ENCODE results near the gene HOPX. TPM values are rescaled to one million over a fixed set of nuclear protein-coding genes. Genes with fewer than 3 reads are reported as not detected.

HOPX gene
- total RNA-seq, 1 experiment from 2014 or later, result 0.26 TPM

DNA sequence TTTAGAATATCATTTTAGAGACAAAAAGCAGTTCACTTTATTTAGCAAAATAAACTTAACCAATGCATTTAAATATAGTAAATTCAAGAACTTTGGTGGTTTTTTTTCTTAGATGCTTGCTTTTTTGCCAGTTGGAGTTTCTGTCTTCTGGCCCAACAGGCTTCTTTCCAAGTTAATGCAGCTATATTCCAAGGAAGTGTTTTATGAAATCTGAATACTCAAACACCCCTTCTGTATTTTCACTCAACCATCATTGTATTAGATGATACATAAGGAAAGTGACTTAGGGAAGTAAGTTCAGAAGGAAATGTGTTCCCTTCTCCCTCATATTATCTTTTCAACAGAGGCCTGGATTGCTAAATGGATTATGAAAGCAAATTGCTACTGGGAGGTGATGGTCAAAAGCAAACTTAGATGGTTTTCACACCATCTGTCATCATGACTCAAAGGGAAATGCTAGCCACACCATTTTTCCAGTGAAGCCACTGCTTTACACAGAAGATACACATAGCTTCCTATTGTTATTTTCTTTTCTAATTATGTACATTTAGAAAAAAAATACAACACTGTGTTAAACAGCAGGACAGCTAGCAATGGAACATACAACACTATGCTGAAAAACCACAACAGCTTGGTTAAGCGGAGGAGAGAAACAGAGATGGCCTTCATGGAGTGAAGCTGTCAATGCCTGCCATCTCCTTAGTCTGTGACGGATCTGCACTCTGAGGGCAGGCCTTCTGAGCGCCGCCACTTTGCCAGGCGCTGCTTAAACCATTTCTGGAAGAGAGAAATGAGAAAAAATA lies 32.9 kb downstream of the HOPX start:
- no peaks in the 10 kb centered on the region for H3K4me1 Mint-ChIP-seq
- no peak for ATAC-seq
- TF ChIP-seq, protein P1, sequence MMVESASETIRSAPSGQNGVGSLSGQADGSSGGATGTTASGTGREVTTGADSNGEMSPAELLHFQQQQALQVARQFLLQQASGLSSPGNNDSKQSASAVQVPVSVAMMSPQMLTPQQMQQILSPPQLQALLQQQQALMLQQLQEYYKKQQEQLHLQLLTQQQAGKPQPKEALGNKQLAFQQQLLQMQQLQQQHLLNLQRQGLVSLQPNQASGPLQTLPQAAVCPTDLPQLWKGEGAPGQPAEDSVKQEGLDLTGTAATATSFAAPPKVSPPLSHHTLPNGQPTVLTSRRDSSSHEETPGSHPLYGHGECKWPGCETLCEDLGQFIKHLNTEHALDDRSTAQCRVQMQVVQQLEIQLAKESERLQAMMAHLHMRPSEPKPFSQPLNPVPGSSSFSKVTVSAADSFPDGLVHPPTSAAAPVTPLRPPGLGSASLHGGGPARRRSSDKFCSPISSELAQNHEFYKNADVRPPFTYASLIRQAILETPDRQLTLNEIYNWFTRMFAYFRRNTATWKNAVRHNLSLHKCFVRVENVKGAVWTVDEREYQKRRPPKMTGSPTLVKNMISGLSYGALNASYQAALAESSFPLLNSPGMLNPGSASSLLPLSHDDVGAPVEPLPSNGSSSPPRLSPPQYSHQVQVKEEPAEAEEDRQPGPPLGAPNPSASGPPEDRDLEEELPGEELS (CRISPR knock-in tag; IDR thresholded peaks at IDR 0.05), result no peak
- TF ChIP-seq TP53 (CRISPR knock-in tag; IDR thresholded peaks at IDR 0.05) (no peak), CBFB (CRISPR knock-in tag; IDR thresholded peaks at IDR 0.05; ENCODE audit: low read depth) (no peak), ELF4 (CRISPR knock-in tag; IDR thresholded peaks at IDR 0.05; ENCODE audit: low read depth) (no peak), ZNF138 (CRISPR knock-in tag; conservative IDR thresholded peaks at IDR 0.05) (no peak), ZBTB21 (CRISPR knock-in tag; IDR thresholded peaks at IDR 0.05; ENCODE audit: borderline replicate concordance) (no peak), ZNF121 (CRISPR knock-in tag; IDR thresholded peaks at IDR 0.05) (no peak), ZNF671 (CRISPR knock-in tag; IDR thresholded peaks at IDR 0.05) (no peak), NFE2L1 (CRISPR knock-in tag; IDR thresholded peaks at IDR 0.05) (no peak), NR1H2 (CRISPR knock-in tag; IDR thresholded peaks at IDR 0.05) (no peak), HMGA2 (CRISPR knock-in tag; IDR thresholded peaks at IDR 0.05) (no peak)
- TF ChIP-seq, protein P2, sequence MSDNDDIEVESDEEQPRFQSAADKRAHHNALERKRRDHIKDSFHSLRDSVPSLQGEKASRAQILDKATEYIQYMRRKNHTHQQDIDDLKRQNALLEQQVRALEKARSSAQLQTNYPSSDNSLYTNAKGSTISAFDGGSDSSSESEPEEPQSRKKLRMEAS (CRISPR knock-in tag; IDR thresholded peaks at IDR 0.05), result no peak
- TF ChIP-seq, protein P3, sequence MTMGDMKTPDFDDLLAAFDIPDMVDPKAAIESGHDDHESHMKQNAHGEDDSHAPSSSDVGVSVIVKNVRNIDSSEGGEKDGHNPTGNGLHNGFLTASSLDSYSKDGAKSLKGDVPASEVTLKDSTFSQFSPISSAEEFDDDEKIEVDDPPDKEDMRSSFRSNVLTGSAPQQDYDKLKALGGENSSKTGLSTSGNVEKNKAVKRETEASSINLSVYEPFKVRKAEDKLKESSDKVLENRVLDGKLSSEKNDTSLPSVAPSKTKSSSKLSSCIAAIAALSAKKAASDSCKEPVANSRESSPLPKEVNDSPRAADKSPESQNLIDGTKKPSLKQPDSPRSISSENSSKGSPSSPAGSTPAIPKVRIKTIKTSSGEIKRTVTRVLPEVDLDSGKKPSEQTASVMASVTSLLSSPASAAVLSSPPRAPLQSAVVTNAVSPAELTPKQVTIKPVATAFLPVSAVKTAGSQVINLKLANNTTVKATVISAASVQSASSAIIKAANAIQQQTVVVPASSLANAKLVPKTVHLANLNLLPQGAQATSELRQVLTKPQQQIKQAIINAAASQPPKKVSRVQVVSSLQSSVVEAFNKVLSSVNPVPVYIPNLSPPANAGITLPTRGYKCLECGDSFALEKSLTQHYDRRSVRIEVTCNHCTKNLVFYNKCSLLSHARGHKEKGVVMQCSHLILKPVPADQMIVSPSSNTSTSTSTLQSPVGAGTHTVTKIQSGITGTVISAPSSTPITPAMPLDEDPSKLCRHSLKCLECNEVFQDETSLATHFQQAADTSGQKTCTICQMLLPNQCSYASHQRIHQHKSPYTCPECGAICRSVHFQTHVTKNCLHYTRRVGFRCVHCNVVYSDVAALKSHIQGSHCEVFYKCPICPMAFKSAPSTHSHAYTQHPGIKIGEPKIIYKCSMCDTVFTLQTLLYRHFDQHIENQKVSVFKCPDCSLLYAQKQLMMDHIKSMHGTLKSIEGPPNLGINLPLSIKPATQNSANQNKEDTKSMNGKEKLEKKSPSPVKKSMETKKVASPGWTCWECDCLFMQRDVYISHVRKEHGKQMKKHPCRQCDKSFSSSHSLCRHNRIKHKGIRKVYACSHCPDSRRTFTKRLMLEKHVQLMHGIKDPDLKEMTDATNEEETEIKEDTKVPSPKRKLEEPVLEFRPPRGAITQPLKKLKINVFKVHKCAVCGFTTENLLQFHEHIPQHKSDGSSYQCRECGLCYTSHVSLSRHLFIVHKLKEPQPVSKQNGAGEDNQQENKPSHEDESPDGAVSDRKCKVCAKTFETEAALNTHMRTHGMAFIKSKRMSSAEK (CRISPR knock-in tag; IDR thresholded peaks at IDR 0.05; ENCODE audit: borderline replicate concordance), result no peak
- TF ChIP-seq, protein P4, sequence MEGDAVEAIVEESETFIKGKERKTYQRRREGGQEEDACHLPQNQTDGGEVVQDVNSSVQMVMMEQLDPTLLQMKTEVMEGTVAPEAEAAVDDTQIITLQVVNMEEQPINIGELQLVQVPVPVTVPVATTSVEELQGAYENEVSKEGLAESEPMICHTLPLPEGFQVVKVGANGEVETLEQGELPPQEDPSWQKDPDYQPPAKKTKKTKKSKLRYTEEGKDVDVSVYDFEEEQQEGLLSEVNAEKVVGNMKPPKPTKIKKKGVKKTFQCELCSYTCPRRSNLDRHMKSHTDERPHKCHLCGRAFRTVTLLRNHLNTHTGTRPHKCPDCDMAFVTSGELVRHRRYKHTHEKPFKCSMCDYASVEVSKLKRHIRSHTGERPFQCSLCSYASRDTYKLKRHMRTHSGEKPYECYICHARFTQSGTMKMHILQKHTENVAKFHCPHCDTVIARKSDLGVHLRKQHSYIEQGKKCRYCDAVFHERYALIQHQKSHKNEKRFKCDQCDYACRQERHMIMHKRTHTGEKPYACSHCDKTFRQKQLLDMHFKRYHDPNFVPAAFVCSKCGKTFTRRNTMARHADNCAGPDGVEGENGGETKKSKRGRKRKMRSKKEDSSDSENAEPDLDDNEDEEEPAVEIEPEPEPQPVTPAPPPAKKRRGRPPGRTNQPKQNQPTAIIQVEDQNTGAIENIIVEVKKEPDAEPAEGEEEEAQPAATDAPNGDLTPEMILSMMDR (IDR thresholded peaks at IDR 0.05), result no peak
- TF ChIP-seq, protein P5, sequence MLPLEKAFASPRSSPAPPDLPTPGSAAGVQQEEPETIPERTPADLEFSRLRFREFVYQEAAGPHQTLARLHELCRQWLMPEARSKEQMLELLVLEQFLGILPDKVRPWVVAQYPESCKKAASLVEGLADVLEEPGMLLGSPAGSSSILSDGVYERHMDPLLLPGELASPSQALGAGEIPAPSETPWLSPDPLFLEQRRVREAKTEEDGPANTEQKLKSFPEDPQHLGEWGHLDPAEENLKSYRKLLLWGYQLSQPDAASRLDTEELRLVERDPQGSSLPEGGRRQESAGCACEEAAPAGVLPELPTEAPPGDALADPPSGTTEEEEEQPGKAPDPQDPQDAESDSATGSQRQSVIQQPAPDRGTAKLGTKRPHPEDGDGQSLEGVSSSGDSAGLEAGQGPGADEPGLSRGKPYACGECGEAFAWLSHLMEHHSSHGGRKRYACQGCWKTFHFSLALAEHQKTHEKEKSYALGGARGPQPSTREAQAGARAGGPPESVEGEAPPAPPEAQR (CRISPR knock-in tag; IDR thresholded peaks at IDR 0.05), result no peak
- TF ChIP-seq, protein P6, sequence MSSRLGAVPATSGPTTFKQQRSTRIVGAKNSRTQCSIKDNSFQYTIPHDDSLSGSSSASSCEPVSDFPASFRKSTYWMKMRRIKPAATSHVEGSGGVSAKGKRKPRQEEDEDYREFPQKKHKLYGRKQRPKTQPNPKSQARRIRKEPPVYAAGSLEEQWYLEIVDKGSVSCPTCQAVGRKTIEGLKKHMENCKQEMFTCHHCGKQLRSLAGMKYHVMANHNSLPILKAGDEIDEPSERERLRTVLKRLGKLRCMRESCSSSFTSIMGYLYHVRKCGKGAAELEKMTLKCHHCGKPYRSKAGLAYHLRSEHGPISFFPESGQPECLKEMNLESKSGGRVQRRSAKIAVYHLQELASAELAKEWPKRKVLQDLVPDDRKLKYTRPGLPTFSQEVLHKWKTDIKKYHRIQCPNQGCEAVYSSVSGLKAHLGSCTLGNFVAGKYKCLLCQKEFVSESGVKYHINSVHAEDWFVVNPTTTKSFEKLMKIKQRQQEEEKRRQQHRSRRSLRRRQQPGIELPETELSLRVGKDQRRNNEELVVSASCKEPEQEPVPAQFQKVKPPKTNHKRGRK (CRISPR knock-in tag; IDR thresholded peaks at IDR 0.05; ENCODE audit: borderline replicate concordance), result no peak
- TF ChIP-seq, protein P7, sequence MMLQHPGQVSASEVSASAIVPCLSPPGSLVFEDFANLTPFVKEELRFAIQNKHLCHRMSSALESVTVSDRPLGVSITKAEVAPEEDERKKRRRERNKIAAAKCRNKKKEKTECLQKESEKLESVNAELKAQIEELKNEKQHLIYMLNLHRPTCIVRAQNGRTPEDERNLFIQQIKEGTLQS (CRISPR knock-in tag; conservative IDR thresholded peaks at IDR 0.05), result no peak
- TF ChIP-seq, protein P8, sequence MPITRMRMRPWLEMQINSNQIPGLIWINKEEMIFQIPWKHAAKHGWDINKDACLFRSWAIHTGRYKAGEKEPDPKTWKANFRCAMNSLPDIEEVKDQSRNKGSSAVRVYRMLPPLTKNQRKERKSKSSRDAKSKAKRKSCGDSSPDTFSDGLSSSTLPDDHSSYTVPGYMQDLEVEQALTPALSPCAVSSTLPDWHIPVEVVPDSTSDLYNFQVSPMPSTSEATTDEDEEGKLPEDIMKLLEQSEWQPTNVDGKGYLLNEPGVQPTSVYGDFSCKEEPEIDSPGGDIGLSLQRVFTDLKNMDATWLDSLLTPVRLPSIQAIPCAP (CRISPR knock-in tag; IDR thresholded peaks at IDR 0.05), result no peak

More for the DNA sequence above, 32.9 kb downstream of the HOPX start:
- POLR2A ChIA-PET, result no interaction called here
- CTCF ChIA-PET, result no interaction called here
- Mint-ChIP-seq H3K9me3 (peaks cover 16% of the 10 kb centered on the region), H3K36me3 (peaks cover 4% of the 10 kb centered on the region; the same call in 1 of the 2 replicates), H3K27ac (no peak overlapping the region), H3K4me3 (no peak overlapping the region), H3K27me3 (ENCODE audit: low read depth) (peaks cover 53% of the 10 kb centered on the region)
- DNase-seq (ENCODE audit: low spot score), result no peak

Data from WTC11 (cell line).